NCI-H774 (cell line): ENCODE data around the gene RIPPLY1.

Experiments
- DNase-seq: peaks from one replicate; lab custom pipeline; 2025; lab: John Stamatoyannopoulos, UW

RIPPLY1 gene

GRCh38 chrX:106903291-106903824 lies at the start of gene RIPPLY1:
Gene RIPPLY1 (minus strand): TSS chrX:106903341. CDS start chrX:106903287, 54 bp downstream.
- no peak for DNase-seq

- no peak for DNase-seq
These were observed 49.4 kb upstream of the RIPPLY1 start for GRCh38 chrX:106952538-106952937.

GRCh38 chrX:106952089-106952488 lies 48.9 kb upstream of the RIPPLY1 start:
- DNase-seq = no peak

- no peak for DNase-seq
These were observed 48.1 kb upstream of the RIPPLY1 start for GRCh38 chrX:106951230-106951629.

GRCh38 chrX:106950381-106950780 lies 47.2 kb upstream of the RIPPLY1 start:
- no peak for DNase-seq

- no peak for DNase-seq
These were observed 46.2 kb upstream of the RIPPLY1 start for GRCh38 chrX:106949366-106949765.

GRCh38 chrX:106948641-106949040 lies 45.5 kb upstream of the RIPPLY1 start:
- DNase-seq = no peak

GRCh38 chrX:106946464-106946863 lies 43.3 kb upstream of the RIPPLY1 start:
- DNase-seq = no peak

GRCh38 chrX:106940068-106940467 lies 36.9 kb upstream of the RIPPLY1 start:
- DNase-seq = no peak

- DNase-seq = no peak
These were observed 36.4 kb upstream of the RIPPLY1 start for GRCh38 chrX:106939566-106939965.

GRCh38 chrX:106936246-106936645 lies 33.1 kb upstream of the RIPPLY1 start:
- no peak for DNase-seq

- no peak for DNase-seq
These were observed 32.0 kb upstream of the RIPPLY1 start for GRCh38 chrX:106935175-106935574.

GRCh38 chrX:106933538-106933961 lies 30.4 kb upstream of the RIPPLY1 start:
- no peak for DNase-seq

- no peak for DNase-seq
These were observed 29.9 kb upstream of the RIPPLY1 start for GRCh38 chrX:106932960-106933537.

GRCh38 chrX:106932492-106932923 lies 29.4 kb upstream of the RIPPLY1 start:
- DNase-seq = no peak

GRCh38 chrX:106931831-106932491 lies 28.8 kb upstream of the RIPPLY1 start:
- DNase-seq = no peak

- DNase-seq = no peak
These were observed 25.1 kb upstream of the RIPPLY1 start for GRCh38 chrX:106928227-106928626.

GRCh38 chrX:106927700-106928099 lies 24.6 kb upstream of the RIPPLY1 start:
- no peak for DNase-seq

- no peak for DNase-seq
These were observed 23.9 kb upstream of the RIPPLY1 start for GRCh38 chrX:106927023-106927422.

GRCh38 chrX:106921637-106922036 lies 18.5 kb upstream of the RIPPLY1 start:
- DNase-seq = no peak

GRCh38 chrX:106919932-106920452 lies 16.9 kb upstream of the RIPPLY1 start, which contains the start of gene CLDN2:
Gene CLDN2 (plus strand): TSS chrX:106920402. CDS start chrX:106928229, 7,827 bp downstream.
- DNase-seq = no peak

GRCh38 chrX:106917830-106918500 lies 14.8 kb upstream of the RIPPLY1 start:
- DNase-seq = no peak

GRCh38 chrX:106912864-106913263 lies 9.7 kb upstream of the RIPPLY1 start:
- DNase-seq = no peak
